Esophagus (tissue), 2 donors: ENCODE results near the gene CYSRT1. TPM values are rescaled to one million over a fixed set of nuclear protein-coding genes. Genes with fewer than 3 reads are reported as not detected.

Source experiments
- H3K27ac ChIP-seq, 2 donors: one replicate each; pipeline ENCODE4 v1.5.1; 2013; ENCODE audit warnings: low read depth in 2 of 2, mild to moderate bottlenecking in 2 of 2, inconsistent platforms in 1 of 2, low read length in 1 of 2, moderate library complexity in 1 of 2
- H3K27me3 ChIP-seq, 2 donors: one replicate each; pipeline ENCODE4 v1.6.1; 2013; ENCODE audit warnings: low read length in 2 of 2, control low read depth in 1 of 2, mild to moderate bottlenecking in 1 of 2; ENCODE audit not compliant: insufficient read depth in 2 of 2, control insufficient read depth in 1 of 2
- H3K36me3 ChIP-seq, 2 donors: one replicate each; pipeline ENCODE4 v1.6.1; 2013; ENCODE audit warnings: low read length in 1 of 2; ENCODE audit not compliant: control insufficient read depth in 2 of 2, insufficient read depth in 2 of 2
- H3K4me1 ChIP-seq, 2 donors: one replicate each; pipeline ENCODE4 v1.6.1; 2013; ENCODE audit warnings: low read length in 1 of 2; ENCODE audit not compliant: control insufficient read depth in 2 of 2, insufficient read depth in 2 of 2
- H3K4me3 ChIP-seq, 2 donors: one replicate each; pipeline ENCODE4 v1.5.1; 2013; ENCODE audit warnings: low read length in 2 of 2, mild to moderate bottlenecking in 2 of 2, low read depth in 1 of 2, moderate library complexity in 1 of 2
- H3K9me3 ChIP-seq, 2 donors: one replicate each; pipeline ENCODE4 v1.6.1; 2013; ENCODE audit warnings: mild to moderate bottlenecking in 2 of 2, low read depth in 1 of 2, low read length in 1 of 2, moderate library complexity in 1 of 2; ENCODE audit not compliant: control insufficient read depth in 2 of 2, insufficient read depth in 1 of 2
- WGBS, 2 donors: extraction: QIAGEN DNeasy Blood & Tissue Kit; methylation state at CpG; one replicate each; pipeline ENCODE4 v1.1.7; 2013; 5-methylcytosine and 5-hydroxymethylcytosine counted together
- polyA plus RNA-seq, 2 donors: library from polyadenylated mRNA; stranded (reverse); fragments of 200-250 nt; gene quantifications; one replicate each; pipeline ENCODE4 v1.2.3, GENCODE V29; 2013
- donor health status: healthy with polysubstance abuse.
- donor health status: Bipolar disorder and iron deficiency.

CYSRT1 gene
- polyA plus RNA-seq, 2 donors, result 334 to 342 TPM

- no peak overlapping the region for H3K4me3 ChIP-seq
- WGBS, 2 donors, result 82 to 91% methylated on average over 10 of the region's 10 CpGs
- H3K9me3 ChIP-seq, result peaks cover 0 to 3% of the 10 kb centered on the region in 2 donors
- H3K27me3 ChIP-seq, result peaks cover 0 to 6% of the 10 kb centered on the region in 2 donors
- H3K27ac ChIP-seq, result no peak overlapping the region
- H3K36me3 ChIP-seq, result peaks cover 0 to 17% of the 10 kb centered on the region in 2 donors
- H3K4me1 ChIP-seq, result peaks cover 0 to 20% of the 10 kb centered on the region in 2 donors
Measured at GRCh38 chr9:137275203-137275587, 50.2 kb downstream of the CYSRT1 start.

Other genes with a start within 250 kb of the CYSRT1 start
- gene PTGDS, start 247.7 kb upstream of the CYSRT1 start, polyA plus RNA-seq, result 10 to 100 TPM; 18.4 to 42.3 TPM
- under 1 TPM; 0.20 to 0.55 TPM for gene LCNL1, start 242.2 kb upstream of the CYSRT1 start, polyA plus RNA-seq
- 100 to 1,000 TPM in 1 of 2 donors, 10 to 100 TPM in 1; 49.7 to 119 TPM for gene PAXX, start 232.8 kb upstream of the CYSRT1 start, polyA plus RNA-seq
- 100 to 1,000 TPM; 351 to 474 TPM for gene CLIC3, start 228.6 kb upstream of the CYSRT1 start, polyA plus RNA-seq
- 10 to 100 TPM in 1 of 2 donors, 1 to 10 TPM in 1; 7.7 to 14.7 TPM for gene ABCA2, start 196.9 kb upstream of the CYSRT1 start, polyA plus RNA-seq
- under 1 TPM; 0.08 to 0.39 TPM for gene FUT7, start 193.1 kb upstream of the CYSRT1 start, polyA plus RNA-seq
- gene NPDC1, start 179.0 kb upstream of the CYSRT1 start, polyA plus RNA-seq, result 10 to 100 TPM; 33.1 to 44.3 TPM
- 1 to 10 TPM; 1.5 to 1.6 TPM for gene ENTPD2, start 171.1 kb upstream of the CYSRT1 start, polyA plus RNA-seq
- 1 to 10 TPM; 7.5 to 9.0 TPM for gene SAPCD2, start 154.6 kb upstream of the CYSRT1 start, polyA plus RNA-seq
- gene UAP1L1, start 147.7 kb upstream of the CYSRT1 start, polyA plus RNA-seq, result 1 to 10 TPM; 2.9 to 3.8 TPM
- 10 to 100 TPM; 28.5 to 42.3 TPM for gene MAN1B1, start 138.2 kb upstream of the CYSRT1 start, polyA plus RNA-seq
- 100 to 1,000 TPM in 1 of 2 donors, 10 to 100 TPM in 1; 90.4 to 129 TPM for gene DPP7, start 110.4 kb upstream of the CYSRT1 start, polyA plus RNA-seq
- gene GRIN1, start 86.0 kb upstream of the CYSRT1 start, polyA plus RNA-seq, result under 1 TPM; 0.06 to 0.14 TPM
- under 1 TPM; 0.24 to 0.81 TPM for gene LRRC26, start 55.1 kb upstream of the CYSRT1 start, polyA plus RNA-seq
- not detected for gene TMEM210, start 53.1 kb upstream of the CYSRT1 start, polyA plus RNA-seq
- gene ANAPC2, start 36.6 kb upstream of the CYSRT1 start, polyA plus RNA-seq, result 10 to 100 TPM; 27.7 to 47.3 TPM
- 100 to 1,000 TPM; 104 TPM for gene SSNA1, start 36.5 kb upstream of the CYSRT1 start, polyA plus RNA-seq
- gene TPRN, start 24.4 kb upstream of the CYSRT1 start, polyA plus RNA-seq, result 10 to 100 TPM; 12.8 to 19.9 TPM
- gene TMEM203, start 19.5 kb upstream of the CYSRT1 start, polyA plus RNA-seq, result 10 to 100 TPM; 21.6 to 27.5 TPM
- gene NDOR1, start 19.5 kb upstream of the CYSRT1 start, polyA plus RNA-seq, result 10 to 100 TPM in 1 of 2 donors, 1 to 10 TPM in 1; 5.7 to 12.2 TPM
- 10 to 100 TPM; 13.3 to 28.5 TPM for gene RNF208, start 2.9 kb upstream of the CYSRT1 start, polyA plus RNA-seq
- gene RNF224, start 2.3 kb downstream of the CYSRT1 start, polyA plus RNA-seq, result 1 to 10 TPM; 3.7 to 5.5 TPM
- gene SLC34A3, start 5.7 kb downstream of the CYSRT1 start, polyA plus RNA-seq, result 1 to 10 TPM; 1.3 to 1.6 TPM
- 100 to 1,000 TPM; 415 to 578 TPM for gene TUBB4B, start 16.1 kb downstream of the CYSRT1 start, polyA plus RNA-seq
- not detected for gene STPG3, start 26.1 kb downstream of the CYSRT1 start, polyA plus RNA-seq
- gene NELFB, start 30.2 kb downstream of the CYSRT1 start, polyA plus RNA-seq, result 10 to 100 TPM; 31.7 to 34.7 TPM
- 1 to 10 TPM; 1.5 to 4.3 TPM for gene TOR4A, start 52.6 kb downstream of the CYSRT1 start, polyA plus RNA-seq
- 1 to 10 TPM; 1.6 to 7.8 TPM for gene NRARP, start 77.1 kb downstream of the CYSRT1 start, polyA plus RNA-seq
- 10 to 100 TPM in 1 of 2 donors, 1 to 10 TPM in 1; 9.7 to 20.8 TPM for gene EXD3, start 198.0 kb downstream of the CYSRT1 start, polyA plus RNA-seq
- gene NOXA1, start 198.2 kb downstream of the CYSRT1 start, polyA plus RNA-seq, result 10 to 100 TPM in 1 of 2 donors, 1 to 10 TPM in 1; 6.5 to 14.3 TPM
- under 1 TPM; 0.04 to 0.05 TPM for gene ENTPD8, start 216.2 kb downstream of the CYSRT1 start, polyA plus RNA-seq
- gene NSMF, start 234.2 kb downstream of the CYSRT1 start, polyA plus RNA-seq, result 10 to 100 TPM; 20.7 to 26.1 TPM